GM18909 (cell line): ENCODE results near the gene ZNF280C.

Experiments used
- ATAC-seq: cut with Tn5 transposase; IDR thresholded peaks from one replicate; pipeline ENCODE4 v1.9.1; 2021; ENCODE audit warnings: mild to moderate bottlenecking; ENCODE audit not compliant: unreplicated experiment, poor library complexity

The ZNF280C gene

GRCh38 chrX:130158311-130158710 is 110.4 kb downstream of the ZNF280C start:
- ATAC-seq, result no peak

- ATAC-seq, result no peak
Measured at GRCh38 chrX:130155564-130155963, 113.1 kb downstream of the ZNF280C start.
